Measurements from ENCODE around the gene ADGRA3.

The ADGRA3 gene

GRCh38 chr4:22522206-22522605 is 6.3 kb upstream of the ADGRA3 start:
- TF ChIP-seq, protein P1, sequence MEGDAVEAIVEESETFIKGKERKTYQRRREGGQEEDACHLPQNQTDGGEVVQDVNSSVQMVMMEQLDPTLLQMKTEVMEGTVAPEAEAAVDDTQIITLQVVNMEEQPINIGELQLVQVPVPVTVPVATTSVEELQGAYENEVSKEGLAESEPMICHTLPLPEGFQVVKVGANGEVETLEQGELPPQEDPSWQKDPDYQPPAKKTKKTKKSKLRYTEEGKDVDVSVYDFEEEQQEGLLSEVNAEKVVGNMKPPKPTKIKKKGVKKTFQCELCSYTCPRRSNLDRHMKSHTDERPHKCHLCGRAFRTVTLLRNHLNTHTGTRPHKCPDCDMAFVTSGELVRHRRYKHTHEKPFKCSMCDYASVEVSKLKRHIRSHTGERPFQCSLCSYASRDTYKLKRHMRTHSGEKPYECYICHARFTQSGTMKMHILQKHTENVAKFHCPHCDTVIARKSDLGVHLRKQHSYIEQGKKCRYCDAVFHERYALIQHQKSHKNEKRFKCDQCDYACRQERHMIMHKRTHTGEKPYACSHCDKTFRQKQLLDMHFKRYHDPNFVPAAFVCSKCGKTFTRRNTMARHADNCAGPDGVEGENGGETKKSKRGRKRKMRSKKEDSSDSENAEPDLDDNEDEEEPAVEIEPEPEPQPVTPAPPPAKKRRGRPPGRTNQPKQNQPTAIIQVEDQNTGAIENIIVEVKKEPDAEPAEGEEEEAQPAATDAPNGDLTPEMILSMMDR (conservative IDR thresholded peaks at IDR 0.05; ENCODE audit: low read length), result no peak
- TF ChIP-seq EZH2phosphoT487 (IDR thresholded peaks at IDR 0.05; ENCODE audit: borderline replicate concordance), result no peak
- Histone ChIP-seq H3K36me3 (ENCODE audit: insufficient read depth, low read length) (no peaks in the 10 kb centered on the region), H3K4me1 (ENCODE audit: insufficient read depth, low read length, poor library complexity, severe bottlenecking) (no peaks in the 10 kb centered on the region), H3K9me2 (replicated peaks; ENCODE audit: low read depth, low read length) (no peaks in the 10 kb centered on the region), H3K4me2 (ENCODE audit: low read depth, low read length, poor library complexity, severe bottlenecking) (no peak overlapping the region), H3K27me3 (ENCODE audit: insufficient read depth, low read length, poor library complexity, severe bottlenecking) (no peaks in the 10 kb centered on the region), H3K9ac (ENCODE audit: low read depth, low read length, poor library complexity, severe bottlenecking) (no peak overlapping the region), H2AFZ (ENCODE audit: low read length) (no peak overlapping the region), H3K9me3 (ENCODE audit: insufficient read depth, low read depth, low read length) (no peaks in the 10 kb centered on the region), H4K20me1 (ENCODE audit: insufficient read depth, low read length, poor library complexity, severe bottlenecking) (no peaks in the 10 kb centered on the region), H3K4me3 (ENCODE audit: low read length, poor library complexity, severe bottlenecking) (no peak overlapping the region), H3K79me2 (ENCODE audit: insufficient read depth, low read length) (no peaks in the 10 kb centered on the region), H3F3A (ENCODE audit: low read depth) (no peaks in the 10 kb centered on the region)

GRCh38 chr4:22521240-22521639 is 5.4 kb upstream of the ADGRA3 start:
- Histone ChIP-seq H3K4me1 (ENCODE audit: insufficient read depth, low read length, poor library complexity, severe bottlenecking) (peaks cover 4% of the 10 kb centered on the region), H3K79me2 (ENCODE audit: insufficient read depth, low read length) (no peaks in the 10 kb centered on the region), H3K9ac (ENCODE audit: low read depth, low read length, poor library complexity, severe bottlenecking) (no peak overlapping the region), H3K4me3 (ENCODE audit: low read length, poor library complexity, severe bottlenecking) (no peak overlapping the region), H3K9me3 (ENCODE audit: insufficient read depth, low read depth, low read length) (no peaks in the 10 kb centered on the region), H3K4me2 (ENCODE audit: low read depth, low read length, poor library complexity, severe bottlenecking) (no peak overlapping the region), H3K27me3 (ENCODE audit: insufficient read depth, low read length, poor library complexity, severe bottlenecking) (no peaks in the 10 kb centered on the region), H3K36me3 (ENCODE audit: insufficient read depth, low read length) (no peaks in the 10 kb centered on the region), H4K20me1 (ENCODE audit: insufficient read depth, low read length, poor library complexity, severe bottlenecking) (no peaks in the 10 kb centered on the region), H3F3A (ENCODE audit: low read depth) (no peaks in the 10 kb centered on the region), H2AFZ (ENCODE audit: low read length) (no peak overlapping the region), H3K9me2 (replicated peaks; ENCODE audit: low read depth, low read length) (no peaks in the 10 kb centered on the region)
- TF ChIP-seq, protein P1 (conservative IDR thresholded peaks at IDR 0.05; ENCODE audit: low read length), result no peak
- no peak for TF ChIP-seq EZH2phosphoT487 (IDR thresholded peaks at IDR 0.05; ENCODE audit: borderline replicate concordance)

DNA sequence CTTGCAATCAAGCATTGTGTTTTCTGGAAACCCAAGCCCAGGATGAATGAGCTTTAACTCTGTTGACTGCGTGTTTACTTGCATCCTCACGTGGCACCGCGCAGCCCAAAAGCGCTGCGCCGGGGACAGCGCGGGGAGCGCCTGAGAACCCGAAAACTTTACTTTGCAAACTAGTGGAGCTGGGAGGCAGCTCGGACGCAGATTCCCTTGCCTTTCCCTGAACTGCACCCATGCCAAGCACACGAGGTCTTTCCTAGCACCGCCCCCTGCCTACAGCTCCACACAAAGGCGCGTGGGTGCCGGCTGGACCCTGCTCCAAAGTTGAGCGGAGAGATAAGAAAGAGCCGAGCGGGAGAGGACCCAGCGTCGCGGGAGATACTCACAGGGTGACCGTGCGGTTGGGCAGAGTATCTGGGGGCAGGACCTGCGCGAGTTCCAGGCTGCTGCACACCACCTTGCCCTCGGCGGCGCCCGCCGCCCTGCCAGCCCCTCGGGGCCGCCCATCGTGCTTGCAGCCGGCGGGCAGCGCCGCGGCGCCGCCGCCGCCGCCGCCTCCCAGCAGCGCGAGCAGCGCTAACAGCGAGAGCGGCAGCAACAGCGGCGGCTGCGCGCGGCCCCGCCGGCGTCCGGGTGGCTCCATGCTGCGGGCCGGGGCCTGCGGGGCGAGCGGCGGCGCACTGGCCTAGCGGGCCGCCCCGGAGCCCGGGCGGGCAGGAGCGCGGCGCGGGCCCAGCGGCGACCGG is 550 bp downstream of the ADGRA3 start:
- peak overlapping the region; percentile 66 for H3K9ac ChIP-seq (ENCODE audit: low read depth, low read length, poor library complexity, severe bottlenecking)
- peak overlapping the region; percentile 92 for H3K4me2 ChIP-seq (ENCODE audit: low read depth, low read length, poor library complexity, severe bottlenecking)
- peak overlapping the region; percentile 76 for H2AFZ ChIP-seq (ENCODE audit: low read length)

More for the DNA sequence above, 550 bp downstream of the ADGRA3 start:
- H3F3A ChIP-seq (ENCODE audit: low read depth), result no peaks in the 10 kb centered on the region
- H3K9me2 ChIP-seq (replicated peaks; ENCODE audit: low read depth, low read length), result no peaks in the 10 kb centered on the region
- no peaks in the 10 kb centered on the region for H3K27me3 ChIP-seq (ENCODE audit: insufficient read depth, low read length, poor library complexity, severe bottlenecking)
- H3K9me3 ChIP-seq (ENCODE audit: insufficient read depth, low read depth, low read length), result no peaks in the 10 kb centered on the region
- peaks cover 38% of the 10 kb centered on the region for H4K20me1 ChIP-seq (ENCODE audit: insufficient read depth, low read length, poor library complexity, severe bottlenecking)
- TF ChIP-seq, protein P1 (conservative IDR thresholded peaks at IDR 0.05; ENCODE audit: low read length), result 0 out of 2 replicates have a peak, but pooled peaks have one; percentile 11
- no peak for TF ChIP-seq EZH2phosphoT487 (IDR thresholded peaks at IDR 0.05; ENCODE audit: borderline replicate concordance)
- peaks cover 48% of the 10 kb centered on the region for H3K79me2 ChIP-seq (ENCODE audit: insufficient read depth, low read length)
- peaks cover 46% of the 10 kb centered on the region for H3K4me1 ChIP-seq (ENCODE audit: insufficient read depth, low read length, poor library complexity, severe bottlenecking)
- H3K36me3 ChIP-seq (ENCODE audit: insufficient read depth, low read length), result no peaks in the 10 kb centered on the region
- peak overlapping the region; percentile 83 for H3K4me3 ChIP-seq (ENCODE audit: low read length, poor library complexity, severe bottlenecking)
